OCI-LY3 (cell line): ENCODE results near the gene CXCL3.

Experiments
- H2AFZ ChIP-seq: fragments of 200-600, 300-600 bp; shearing (Covaris generic); 2 replicates; pipeline ENCODE4 v1.6.0; 2014; ENCODE audit warnings: antibody characterized with exemption, low read depth, low read length
- H3K27ac ChIP-seq: fragments of 200-600, 300-600 bp; sonication (generic); 2 replicates; pipeline ENCODE4 v1.5.1; 2014; ENCODE audit warnings: mild to moderate bottlenecking, low read length, moderate library complexity, mixed read lengths
- H3K27me3 ChIP-seq: fragments of 200-600, 300-600 bp; sonication (generic); 2 replicates; pipeline ENCODE4 v1.6.1; 2014; ENCODE audit warnings: low read depth, low read length, mixed read lengths
- H3K36me3 ChIP-seq: fragments of 200-600, 300-600 bp; sonication (generic); replicated peaks from 2 replicates; pipeline ENCODE3; 2014; ENCODE audit warnings: low read depth, low read length, mixed read lengths
- H3K4me1 ChIP-seq: fragments of 300-600, 200-600 bp; sonication (generic); 2 replicates; pipeline ENCODE4 v1.6.1; 2014; ENCODE audit warnings: low read length, mixed read lengths
- H3K4me2 ChIP-seq: fragments of 200-600, 300-600 bp; sonication (generic); 2 replicates; pipeline ENCODE4 v1.6.1; 2014; ENCODE audit warnings: low read length, mixed read lengths
- H3K4me3 ChIP-seq: fragments of 300-600, 200-600 bp; sonication (generic); 2 replicates; pipeline ENCODE4 v1.5.1; 2014; ENCODE audit warnings: antibody characterized with exemption, mild to moderate bottlenecking, low read length, moderate library complexity
- H3K79me2 ChIP-seq: fragments of 300-600, 200-600 bp; shearing (Covaris generic); 2 replicates; pipeline ENCODE4 v1.6.1; 2014; ENCODE audit warnings: mild to moderate bottlenecking, low read length, mixed read lengths
- H3K9ac ChIP-seq: fragments of 300-600, 200-600 bp; shearing (Covaris generic); 2 replicates; pipeline ENCODE4 v1.6.0; 2014; ENCODE audit warnings: mild to moderate bottlenecking, low read length, moderate library complexity
- H3K9me3 ChIP-seq: fragments of 200-600, 300-600 bp; shearing (Covaris generic); 2 replicates; pipeline ENCODE4 v1.6.1; 2014; ENCODE audit warnings: low read length, mixed read lengths; ENCODE audit not compliant: insufficient read depth
- H4K20me1 ChIP-seq: fragments of 200-600, 300-600 bp; sonication (generic); 2 replicates; pipeline ENCODE4 v1.6.1; 2016; ENCODE audit warnings: low read length, mixed read lengths; ENCODE audit not compliant: insufficient read depth
- CTCF ChIP-seq: fragments of 200-600, 300-600 bp; sonication (generic); IDR thresholded peaks from 2 replicates; pipeline ENCODE4 v1.5.1; 2014; ENCODE audit warnings: antibody characterized with exemption, low read length, low read depth
- EZH2phosphoT487 ChIP-seq: fragments of 200-600 bp; shearing (Covaris generic); IDR thresholded peaks from 2 replicates; pipeline ENCODE4 v1.6.1; 2018; ENCODE audit warnings: antibody characterized with exemption, mixed run types, low read depth

Gene CXCL3

GRCh38 chr4:74041418-74041817 is 2.9 kb upstream of the CXCL3 start:
- Histone ChIP-seq H3K79me2 (no peaks in the 10 kb centered on the region), H3K4me1 (no peaks in the 10 kb centered on the region), H3K9me3 (no peaks in the 10 kb centered on the region), H3K9ac (no peak overlapping the region), H4K20me1 (no peaks in the 10 kb centered on the region), H3K4me2 (no peak overlapping the region), H3K36me3 (no peaks in the 10 kb centered on the region), H3K27ac (no peak overlapping the region), H2AFZ (no peak overlapping the region), H3K27me3 (peaks cover under 1% of the 10 kb centered on the region; the same call in 1 of the 2 replicates), H3K4me3 (no peak overlapping the region)
- TF ChIP-seq CTCF (no peak), EZH2phosphoT487 (no peak)

- H3K9ac ChIP-seq = no peak overlapping the region
- TF ChIP-seq EZH2phosphoT487 = no peak
- TF ChIP-seq CTCF = no peak
- no peak overlapping the region for H2AFZ ChIP-seq
- peaks cover 2% of the 10 kb centered on the region; the same call in 1 of the 2 replicates for H3K27me3 ChIP-seq
- no peak overlapping the region for H3K4me2 ChIP-seq
- H3K79me2 ChIP-seq = no peaks in the 10 kb centered on the region
- H3K4me3 ChIP-seq = no peak overlapping the region
- H3K36me3 ChIP-seq = no peaks in the 10 kb centered on the region
- H3K9me3 ChIP-seq = no peaks in the 10 kb centered on the region
- no peaks in the 10 kb centered on the region for H4K20me1 ChIP-seq
- H3K27ac ChIP-seq = no peak overlapping the region
- no peaks in the 10 kb centered on the region for H3K4me1 ChIP-seq
Measured at GRCh38 chr4:74039315-74039763, 850 bp upstream of the CXCL3 start.

- H3K4me3 ChIP-seq = no peak overlapping the region
- H3K9ac ChIP-seq = no peak overlapping the region
- H3K27me3 ChIP-seq = peaks cover 2% of the 10 kb centered on the region; the same call in 1 of the 2 replicates
- no peaks in the 10 kb centered on the region for H4K20me1 ChIP-seq
- H3K4me1 ChIP-seq = no peaks in the 10 kb centered on the region
- no peaks in the 10 kb centered on the region for H3K9me3 ChIP-seq
- TF ChIP-seq EZH2phosphoT487 = no peak
- no peak for TF ChIP-seq CTCF
- no peaks in the 10 kb centered on the region for H3K79me2 ChIP-seq
- no peak overlapping the region for H3K27ac ChIP-seq
- H3K4me2 ChIP-seq = no peak overlapping the region
- no peaks in the 10 kb centered on the region for H3K36me3 ChIP-seq
- no peak overlapping the region for H2AFZ ChIP-seq
Measured at GRCh38 chr4:74038086-74038424, 434 bp downstream of the CXCL3 start.

- no peak overlapping the region for H3K27ac ChIP-seq
- H3K36me3 ChIP-seq = no peaks in the 10 kb centered on the region
- no peaks in the 10 kb centered on the region for H3K79me2 ChIP-seq
- H3K4me3 ChIP-seq = no peak overlapping the region
- H3K9ac ChIP-seq = no peak overlapping the region
- H2AFZ ChIP-seq = no peak overlapping the region
- no peak overlapping the region for H3K4me2 ChIP-seq
- TF ChIP-seq CTCF = no peak
- TF ChIP-seq EZH2phosphoT487 = no peak
- H3K27me3 ChIP-seq = peaks cover 2% of the 10 kb centered on the region; the same call in 1 of the 2 replicates
- H4K20me1 ChIP-seq = no peaks in the 10 kb centered on the region
- H3K9me3 ChIP-seq = no peaks in the 10 kb centered on the region
- no peaks in the 10 kb centered on the region for H3K4me1 ChIP-seq
Measured at GRCh38 chr4:74037076-74037955, 1.2 kb downstream of the CXCL3 start.
